Chondrocyte (in vitro differentiated cells): Measurements from ENCODE around the gene ZNF407. TPM values are rescaled to one million over a fixed set of nuclear protein-coding genes. Genes with fewer than 3 reads are reported as not detected.

Experiments used
- DNase-seq: peaks from one replicate; pipeline ENCODE4 v3.0.0; 2021; ENCODE audit warnings: mixed read lengths, low spot score
- H3K27ac Mint-ChIP-seq: one replicate; pipeline ENCODE4 v1.8.0; 2021; ENCODE audit warnings: mild to moderate bottlenecking, moderate library complexity, mixed read lengths; ENCODE audit not compliant: unreplicated experiment
- H3K27me3 Mint-ChIP-seq: 2 replicates; pipeline ENCODE4 v1.8.0; 2021; ENCODE audit warnings: low read depth, mixed read lengths
- H3K36me3 Mint-ChIP-seq: 2 replicates; pipeline ENCODE4 v1.8.0; 2021; ENCODE audit warnings: low read depth, mixed read lengths
- H3K4me1 Mint-ChIP-seq: 2 replicates; pipeline ENCODE4 v1.8.0; 2021; ENCODE audit warnings: low read depth, mild to moderate bottlenecking, mixed read lengths
- H3K4me3 Mint-ChIP-seq: one replicate; pipeline ENCODE4 v1.8.0; 2021; ENCODE audit warnings: mild to moderate bottlenecking, moderate library complexity, mixed read lengths; ENCODE audit not compliant: unreplicated experiment
- H3K9me3 Mint-ChIP-seq: 2 replicates; pipeline ENCODE4 v1.8.0; 2021; ENCODE audit warnings: low read depth, mixed read lengths
- CTCF ChIP-seq: fragments of 200-600 bp; sonication (generic); IDR thresholded peaks from 2 replicates; pipeline ENCODE4 v1.5.0; 2021; ENCODE audit warnings: antibody characterized with exemption, mild to moderate bottlenecking, moderate library complexity
- total RNA-seq: library from RNA; stranded (reverse); gene quantifications from 3 replicates; pipeline ENCODE4 v1.2.1, GENCODE V29; 2021

ZNF407 gene
- total RNA-seq, 1 donor from 2014 or later: 10.4 TPM

- DNase-seq: no peak
- no peaks in the 10 kb centered on the region for H3K27me3 Mint-ChIP-seq
- no peak overlapping the region for H3K27ac Mint-ChIP-seq
- TF ChIP-seq CTCF: no peak
- H3K9me3 Mint-ChIP-seq: peaks cover 4% of the 10 kb centered on the region
- H3K36me3 Mint-ChIP-seq: peaks cover 8% of the 10 kb centered on the region
- no peak overlapping the region for H3K4me3 Mint-ChIP-seq
- H3K4me1 Mint-ChIP-seq: peaks cover 7% of the 10 kb centered on the region
Measured at GRCh38 chr18:74682141-74682990, 84.7 kb downstream of the ZNF407 start.

GRCh38 chr18:74682991-74683297 lies 85.3 kb downstream of the ZNF407 start:
- no peaks in the 10 kb centered on the region for H3K9me3 Mint-ChIP-seq
- H3K27ac Mint-ChIP-seq: no peak overlapping the region
- peaks cover 7% of the 10 kb centered on the region for H3K4me1 Mint-ChIP-seq
- H3K4me3 Mint-ChIP-seq: no peak overlapping the region
- no peaks in the 10 kb centered on the region for H3K27me3 Mint-ChIP-seq
- peaks cover 6% of the 10 kb centered on the region for H3K36me3 Mint-ChIP-seq
- no peak for TF ChIP-seq CTCF
- DNase-seq: no peak

GRCh38 chr18:74683573-74683972 lies 85.9 kb downstream of the ZNF407 start:
- Mint-ChIP-seq H3K27me3 (no peaks in the 10 kb centered on the region), H3K36me3 (peaks cover 6% of the 10 kb centered on the region), H3K4me1 (peaks cover 7% of the 10 kb centered on the region), H3K27ac (no peak overlapping the region), H3K4me3 (no peak overlapping the region), H3K9me3 (no peaks in the 10 kb centered on the region)
- TF ChIP-seq CTCF: no peak
- DNase-seq: no peak

- no peak overlapping the region for H3K4me3 Mint-ChIP-seq
- H3K36me3 Mint-ChIP-seq: peaks cover 9% of the 10 kb centered on the region
- no peaks in the 10 kb centered on the region for H3K4me1 Mint-ChIP-seq
- no peak for TF ChIP-seq CTCF
- DNase-seq: no peak
- no peak overlapping the region for H3K27ac Mint-ChIP-seq
- no peaks in the 10 kb centered on the region for H3K9me3 Mint-ChIP-seq
- no peaks in the 10 kb centered on the region for H3K27me3 Mint-ChIP-seq
Measured at GRCh38 chr18:74689251-74689650, 91.6 kb downstream of the ZNF407 start.

GRCh38 chr18:74692367-74693013 lies 94.8 kb downstream of the ZNF407 start:
- H3K27me3 Mint-ChIP-seq: no peaks in the 10 kb centered on the region
- DNase-seq: no peak
- no peaks in the 10 kb centered on the region for H3K4me1 Mint-ChIP-seq
- no peak for TF ChIP-seq CTCF
- H3K4me3 Mint-ChIP-seq: no peak overlapping the region
- peaks cover 3% of the 10 kb centered on the region for H3K36me3 Mint-ChIP-seq
- no peaks in the 10 kb centered on the region for H3K9me3 Mint-ChIP-seq
- no peak overlapping the region for H3K27ac Mint-ChIP-seq
